ENCODE results near the gene NDUFB6. TPM values are rescaled to one million over a fixed set of nuclear protein-coding genes. Genes with fewer than 3 reads are reported as not detected.

NDUFB6 gene
- total RNA-seq, 4 donors from 2014 or later, result 29.9 to 61.0 (median 41.1) TPM

GRCh38 chr9:32566770-32567169 is 6.2 kb downstream of the NDUFB6 start:
- H3K27ac ChIP-seq, result no peak overlapping the region
- TF ChIP-seq, protein P1, sequence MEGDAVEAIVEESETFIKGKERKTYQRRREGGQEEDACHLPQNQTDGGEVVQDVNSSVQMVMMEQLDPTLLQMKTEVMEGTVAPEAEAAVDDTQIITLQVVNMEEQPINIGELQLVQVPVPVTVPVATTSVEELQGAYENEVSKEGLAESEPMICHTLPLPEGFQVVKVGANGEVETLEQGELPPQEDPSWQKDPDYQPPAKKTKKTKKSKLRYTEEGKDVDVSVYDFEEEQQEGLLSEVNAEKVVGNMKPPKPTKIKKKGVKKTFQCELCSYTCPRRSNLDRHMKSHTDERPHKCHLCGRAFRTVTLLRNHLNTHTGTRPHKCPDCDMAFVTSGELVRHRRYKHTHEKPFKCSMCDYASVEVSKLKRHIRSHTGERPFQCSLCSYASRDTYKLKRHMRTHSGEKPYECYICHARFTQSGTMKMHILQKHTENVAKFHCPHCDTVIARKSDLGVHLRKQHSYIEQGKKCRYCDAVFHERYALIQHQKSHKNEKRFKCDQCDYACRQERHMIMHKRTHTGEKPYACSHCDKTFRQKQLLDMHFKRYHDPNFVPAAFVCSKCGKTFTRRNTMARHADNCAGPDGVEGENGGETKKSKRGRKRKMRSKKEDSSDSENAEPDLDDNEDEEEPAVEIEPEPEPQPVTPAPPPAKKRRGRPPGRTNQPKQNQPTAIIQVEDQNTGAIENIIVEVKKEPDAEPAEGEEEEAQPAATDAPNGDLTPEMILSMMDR (IDR thresholded peaks at IDR 0.05), result no peak
- TF ChIP-seq EP300 (IDR thresholded peaks at IDR 0.05) (no peak), POLR2A (IDR thresholded peaks at IDR 0.05) (no peak), POLR2AphosphoS5 (IDR thresholded peaks at IDR 0.05) (no peak)
- H3K4me3 ChIP-seq, result no peak overlapping the region
- H3K4me1 ChIP-seq, result peaks cover 12% of the 10 kb centered on the region
- H3K27me3 ChIP-seq, result no peaks in the 10 kb centered on the region
- H3K9me3 ChIP-seq, result no peaks in the 10 kb centered on the region
- H3K36me3 ChIP-seq, result peaks cover 28% of the 10 kb centered on the region
- WGBS, result 96% methylated on average over 5 of the region's 26 CpGs
- DNase-seq (ENCODE audit: low spot score in 2 of 2), result no peak

- Histone ChIP-seq H3K4me1 (peaks cover 4% of the 10 kb centered on the region), H3K4me3 (no peak overlapping the region), H3K27me3 (no peaks in the 10 kb centered on the region), H3K36me3 (peaks cover 28% of the 10 kb centered on the region), H3K27ac (no peak overlapping the region), H3K9me3 (no peaks in the 10 kb centered on the region)
- 95% methylated on average over 6 of the region's 6 CpGs for WGBS
- no peak for TF ChIP-seq POLR2A (IDR thresholded peaks at IDR 0.05)
- TF ChIP-seq, protein P1 (IDR thresholded peaks at IDR 0.05), result no peak
- no peak for TF ChIP-seq POLR2AphosphoS5 (IDR thresholded peaks at IDR 0.05)
- TF ChIP-seq EP300 (IDR thresholded peaks at IDR 0.05), result no peak
- DNase-seq (ENCODE audit: low spot score in 2 of 2), result no peak
Observed at GRCh38 chr9:32565967-32566366, 7.0 kb downstream of the NDUFB6 start.

- Histone ChIP-seq H3K27ac (no peak overlapping the region), H3K4me3 (no peak overlapping the region), H3K4me1 (no peaks in the 10 kb centered on the region), H3K27me3 (no peaks in the 10 kb centered on the region), H3K36me3 (no peaks in the 10 kb centered on the region), H3K9me3 (no peaks in the 10 kb centered on the region)
- 76% methylated on average over 3 of the region's 3 CpGs for WGBS
- DNase-seq (ENCODE audit: low spot score in 2 of 2), result no peak
- no peak for TF ChIP-seq POLR2A (IDR thresholded peaks at IDR 0.05)
- TF ChIP-seq, protein P1 (IDR thresholded peaks at IDR 0.05), result no peak
- TF ChIP-seq EP300 (IDR thresholded peaks at IDR 0.05), result no peak
- TF ChIP-seq POLR2AphosphoS5 (IDR thresholded peaks at IDR 0.05), result no peak
Observed at GRCh38 chr9:32558408-32558934, 14.5 kb downstream of the NDUFB6 start.

GRCh38 chr9:32554591-32554990 is 18.4 kb downstream of the NDUFB6 start:
- DNase-seq (ENCODE audit: low spot score in 2 of 2), result no peak
- H3K4me1 ChIP-seq, result peaks cover 17% of the 10 kb centered on the region
- H3K36me3 ChIP-seq, result no peaks in the 10 kb centered on the region
- TF ChIP-seq EP300 (IDR thresholded peaks at IDR 0.05) (no peak), POLR2AphosphoS5 (IDR thresholded peaks at IDR 0.05) (no peak), POLR2A (IDR thresholded peaks at IDR 0.05) (no peak)
- TF ChIP-seq, protein P1 (IDR thresholded peaks at IDR 0.05), result no peak
- no peak overlapping the region for H3K27ac ChIP-seq
- no peaks in the 10 kb centered on the region for H3K27me3 ChIP-seq
- no peak overlapping the region for H3K4me3 ChIP-seq
- H3K9me3 ChIP-seq, result no peaks in the 10 kb centered on the region

GRCh38 chr9:32554107-32554506 is 18.9 kb downstream of the NDUFB6 start:
- Histone ChIP-seq H3K27ac (no peak overlapping the region), H3K4me3 (no peak overlapping the region), H3K27me3 (no peaks in the 10 kb centered on the region), H3K4me1 (peaks cover 22% of the 10 kb centered on the region), H3K9me3 (no peaks in the 10 kb centered on the region), H3K36me3 (no peaks in the 10 kb centered on the region)
- WGBS, result 90% methylated on average over 2 of the region's 2 CpGs
- DNase-seq (ENCODE audit: low spot score in 2 of 2), result no peak
- TF ChIP-seq, protein P1 (IDR thresholded peaks at IDR 0.05), result no peak
